Fibroblast of pulmonary artery (primary cell): ENCODE measurements around the gene MAFG.

ENCODE experiments used
- DNase-seq: peaks from one replicate; pipeline ENCODE4 v3.0.0-alpha.2; 2010; ENCODE audit warnings: low read depth
- H3K4me3 ChIP-seq: replicated peaks from 2 replicates; pipeline ENCODE4 v1.5.1; 2011; ENCODE audit warnings: low read depth, mild to moderate bottlenecking, control low read depth, low read length, moderate library complexity
- CTCF ChIP-seq: IDR thresholded peaks from 2 replicates; pipeline ENCODE4 v1.5.1; 2011; ENCODE audit warnings: mild to moderate bottlenecking, control low read depth, low read length, inconsistent platforms; ENCODE audit errors: missing control alignments

The MAFG gene

GRCh38 chr17:81914103-81914850 is 13.3 kb downstream of the MAFG start:
- no peak for DNase-seq
- H3K4me3 ChIP-seq: no peak overlapping the region
- TF ChIP-seq CTCF: no peak

GRCh38 chr17:81913394-81914102 is 14.0 kb downstream of the MAFG start:
- no peak for DNase-seq
- no peak overlapping the region for H3K4me3 ChIP-seq
- TF ChIP-seq CTCF: no peak

- no peak for DNase-seq
- TF ChIP-seq CTCF: no peak
- no peak overlapping the region for H3K4me3 ChIP-seq
Measured at GRCh38 chr17:81912441-81913309, 14.9 kb downstream of the MAFG start.

- H3K4me3 ChIP-seq: no peak overlapping the region
- no peak for TF ChIP-seq CTCF
- DNase-seq: no peak
Measured at GRCh38 chr17:81911969-81912368, 15.6 kb downstream of the MAFG start.

GRCh38 chr17:81911277-81911961 is 16.1 kb downstream of the MAFG start, which contains the start of gene PCYT2:
TSS of gene PCYT2 (minus strand) at chr17:81911399. CDS start at chr17:81911355, 44 bp downstream.
- H3K4me3 ChIP-seq: peak within 1 kb of the TSS; percentile 65
- DNase-seq: peak; percentile 85

More at GRCh38 chr17:81911277-81911961, 16.1 kb downstream of the MAFG start, which contains the start of gene PCYT2:
- no peak for TF ChIP-seq CTCF
